C4-2B (cell line): ENCODE results near the gene DST.

Experiments used
- H3K27ac ChIP-seq: fragments of 450-650 bp; 2 replicates; pipeline ENCODE4 v1.5.1; 2017
- ZFX ChIP-seq: fragments of 450-650 bp; IDR thresholded peaks from 2 replicates; pipeline ENCODE4 v1.6.1; 2017
- TF ChIP-seq, protein P1 (sequence below): fragments of 450-650 bp; conservative IDR thresholded peaks from 2 replicates; pipeline ENCODE4 v1.5.1; 2017; ENCODE audit warnings: mild to moderate bottlenecking

Gene DST

DNA sequence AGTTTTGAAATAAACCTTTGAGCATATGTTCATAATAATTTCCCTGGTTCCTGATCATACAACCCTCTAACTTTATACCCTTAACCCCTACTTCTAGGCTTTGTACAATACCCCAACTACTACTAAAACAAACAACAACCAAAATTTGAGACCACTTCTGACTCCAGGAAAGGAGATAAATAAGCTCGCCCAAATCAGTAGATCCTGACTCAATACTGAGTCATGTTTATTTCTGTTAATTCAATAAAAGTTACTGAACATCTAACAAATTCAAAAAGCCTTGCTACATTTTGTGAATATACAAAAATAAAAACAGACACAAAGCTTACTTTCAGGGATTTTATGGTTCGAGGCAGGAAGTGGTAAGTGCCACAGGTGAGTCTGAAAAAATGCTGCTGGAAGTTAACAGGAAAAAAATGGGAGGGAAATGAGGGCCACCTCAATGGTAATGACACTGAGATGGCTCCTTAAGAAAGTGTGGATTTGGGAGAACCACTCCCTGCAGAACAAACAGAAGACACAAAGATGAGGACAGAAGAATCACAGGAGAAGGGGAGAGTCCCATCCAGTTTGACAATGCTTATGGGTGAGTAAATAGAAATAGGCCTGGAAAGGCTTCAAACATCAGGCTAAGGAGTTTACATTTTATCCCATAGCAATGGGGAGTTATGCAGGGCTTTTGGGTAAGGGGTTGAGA lies 63.4 kb downstream of the DST start:
- no peak overlapping the region; the same call in 1 of the 2 replicates for H3K27ac ChIP-seq
- TF ChIP-seq, protein P1, sequence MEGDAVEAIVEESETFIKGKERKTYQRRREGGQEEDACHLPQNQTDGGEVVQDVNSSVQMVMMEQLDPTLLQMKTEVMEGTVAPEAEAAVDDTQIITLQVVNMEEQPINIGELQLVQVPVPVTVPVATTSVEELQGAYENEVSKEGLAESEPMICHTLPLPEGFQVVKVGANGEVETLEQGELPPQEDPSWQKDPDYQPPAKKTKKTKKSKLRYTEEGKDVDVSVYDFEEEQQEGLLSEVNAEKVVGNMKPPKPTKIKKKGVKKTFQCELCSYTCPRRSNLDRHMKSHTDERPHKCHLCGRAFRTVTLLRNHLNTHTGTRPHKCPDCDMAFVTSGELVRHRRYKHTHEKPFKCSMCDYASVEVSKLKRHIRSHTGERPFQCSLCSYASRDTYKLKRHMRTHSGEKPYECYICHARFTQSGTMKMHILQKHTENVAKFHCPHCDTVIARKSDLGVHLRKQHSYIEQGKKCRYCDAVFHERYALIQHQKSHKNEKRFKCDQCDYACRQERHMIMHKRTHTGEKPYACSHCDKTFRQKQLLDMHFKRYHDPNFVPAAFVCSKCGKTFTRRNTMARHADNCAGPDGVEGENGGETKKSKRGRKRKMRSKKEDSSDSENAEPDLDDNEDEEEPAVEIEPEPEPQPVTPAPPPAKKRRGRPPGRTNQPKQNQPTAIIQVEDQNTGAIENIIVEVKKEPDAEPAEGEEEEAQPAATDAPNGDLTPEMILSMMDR: no peak
- TF ChIP-seq ZFX: no peak

DNA sequence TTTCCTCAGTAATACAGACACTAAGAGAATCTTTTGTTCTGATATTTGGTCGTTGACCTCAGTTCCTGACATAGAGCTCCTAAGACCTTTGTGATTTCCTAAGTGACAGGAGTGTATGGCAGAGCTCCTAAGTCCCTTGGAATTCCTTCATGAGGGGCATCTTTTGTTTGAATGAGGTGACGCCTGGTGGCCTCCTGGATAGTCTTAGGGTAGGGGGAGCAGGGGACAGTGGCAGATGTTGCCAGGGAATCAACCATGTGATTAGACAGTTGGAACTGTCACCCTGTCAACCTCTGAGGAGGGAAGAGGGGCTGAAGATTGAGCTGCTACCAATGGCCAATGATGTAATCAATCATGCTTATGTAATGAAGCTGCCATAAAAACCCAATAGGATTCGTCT lies 67.0 kb downstream of the DST start:
- TF ChIP-seq, protein P1: no peak
- TF ChIP-seq ZFX: no peak
- no peak overlapping the region for H3K27ac ChIP-seq

DNA sequence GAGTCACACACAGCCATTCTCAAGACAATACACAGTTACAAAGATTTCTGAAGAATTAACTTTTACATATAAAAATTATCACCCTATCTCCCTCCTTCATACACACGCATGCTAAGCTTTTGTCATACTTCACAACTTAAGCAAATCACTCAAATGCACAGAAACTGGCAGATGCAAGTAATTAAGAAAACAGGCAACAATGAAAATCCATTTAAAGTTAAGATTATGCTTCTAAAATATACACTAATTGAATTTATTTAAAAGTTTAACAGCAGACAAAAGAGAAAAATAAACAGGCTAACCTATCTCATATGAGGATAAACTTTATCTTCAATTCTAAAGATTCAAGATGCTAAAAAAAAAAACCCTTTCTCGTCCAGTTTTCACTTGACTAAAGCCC lies 68.4 kb downstream of the DST start:
- no peak for TF ChIP-seq ZFX
- TF ChIP-seq, protein P1: no peak

DNA sequence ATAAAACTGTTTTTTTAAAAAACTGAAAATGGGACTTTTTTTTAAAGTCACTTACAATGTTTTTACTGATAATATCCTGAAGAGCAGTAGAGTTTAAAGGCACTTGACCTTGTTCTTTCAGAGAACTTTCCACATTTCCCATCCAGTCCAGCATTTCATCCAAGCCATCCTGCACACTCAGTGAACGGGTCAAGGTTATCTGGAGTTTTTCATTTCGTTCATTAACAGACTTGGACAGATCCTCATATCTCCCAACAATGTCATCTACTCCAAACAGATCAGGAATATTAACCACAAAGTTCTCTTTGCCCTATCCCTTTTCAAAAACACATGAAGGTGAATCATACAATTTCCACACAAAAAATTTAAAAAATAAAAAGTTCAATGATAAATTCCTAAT lies 69.1 kb downstream of the DST start:
- H3K27ac ChIP-seq: no peak overlapping the region
- no peak for TF ChIP-seq ZFX

More for the DNA sequence above, 68.4 kb downstream of the DST start:
- H3K27ac ChIP-seq: no peak overlapping the region

DNA sequence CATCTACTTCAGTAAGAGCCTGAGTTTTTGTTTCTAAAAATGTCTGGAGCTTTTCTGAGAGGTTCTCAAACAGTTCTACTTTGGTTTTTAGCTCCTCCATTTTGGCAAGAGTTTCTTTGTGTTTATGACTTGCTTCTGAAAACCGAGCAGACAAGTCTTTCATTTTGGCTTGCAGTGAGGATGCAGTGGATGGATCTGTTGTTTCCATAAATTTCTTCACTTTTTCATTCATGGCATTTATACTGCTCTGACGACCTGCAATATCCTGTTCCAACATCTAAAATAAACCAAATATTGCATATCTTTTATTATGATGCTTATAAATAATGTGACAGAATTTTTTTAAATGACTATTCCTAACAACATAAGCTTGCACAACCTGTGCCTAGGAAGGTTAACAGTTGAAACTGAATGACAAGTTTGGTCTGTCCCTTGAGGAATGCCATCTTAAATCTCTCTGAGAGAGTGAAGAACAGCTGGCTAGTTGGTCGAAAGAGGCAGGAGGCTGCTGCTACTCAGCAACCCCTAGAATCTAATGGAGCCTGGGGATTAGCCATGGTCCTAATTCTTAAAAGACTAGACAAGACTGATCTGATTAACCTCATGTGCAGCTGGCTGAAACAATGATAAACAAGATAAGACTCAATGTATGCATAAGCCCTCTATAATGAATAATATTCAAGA lies 69.8 kb downstream of the DST start:
- H3K27ac ChIP-seq: no peak overlapping the region
- no peak for TF ChIP-seq ZFX
- TF ChIP-seq, protein P1: no peak

DNA sequence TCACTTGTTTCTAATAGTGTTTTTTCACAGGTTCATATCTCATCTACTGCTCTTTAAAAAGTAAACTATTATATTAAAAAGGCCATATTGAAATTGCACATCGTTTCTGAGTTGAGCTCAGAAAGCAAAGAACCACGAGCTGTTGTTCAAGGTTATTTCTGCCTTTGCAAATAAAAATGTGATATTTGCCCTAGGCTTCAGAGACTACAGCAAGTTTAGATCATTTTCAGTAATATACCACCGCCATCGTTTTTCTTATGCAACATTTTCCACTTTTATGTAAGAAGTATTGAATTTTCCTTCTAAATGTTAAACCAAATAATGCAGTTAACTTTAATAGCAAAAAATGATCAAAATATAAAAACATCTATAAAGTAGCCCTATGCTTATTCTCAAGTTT lies 71.1 kb downstream of the DST start:
- no peak for TF ChIP-seq ZFX
- TF ChIP-seq, protein P1: no peak
- H3K27ac ChIP-seq: no peak overlapping the region

DNA sequence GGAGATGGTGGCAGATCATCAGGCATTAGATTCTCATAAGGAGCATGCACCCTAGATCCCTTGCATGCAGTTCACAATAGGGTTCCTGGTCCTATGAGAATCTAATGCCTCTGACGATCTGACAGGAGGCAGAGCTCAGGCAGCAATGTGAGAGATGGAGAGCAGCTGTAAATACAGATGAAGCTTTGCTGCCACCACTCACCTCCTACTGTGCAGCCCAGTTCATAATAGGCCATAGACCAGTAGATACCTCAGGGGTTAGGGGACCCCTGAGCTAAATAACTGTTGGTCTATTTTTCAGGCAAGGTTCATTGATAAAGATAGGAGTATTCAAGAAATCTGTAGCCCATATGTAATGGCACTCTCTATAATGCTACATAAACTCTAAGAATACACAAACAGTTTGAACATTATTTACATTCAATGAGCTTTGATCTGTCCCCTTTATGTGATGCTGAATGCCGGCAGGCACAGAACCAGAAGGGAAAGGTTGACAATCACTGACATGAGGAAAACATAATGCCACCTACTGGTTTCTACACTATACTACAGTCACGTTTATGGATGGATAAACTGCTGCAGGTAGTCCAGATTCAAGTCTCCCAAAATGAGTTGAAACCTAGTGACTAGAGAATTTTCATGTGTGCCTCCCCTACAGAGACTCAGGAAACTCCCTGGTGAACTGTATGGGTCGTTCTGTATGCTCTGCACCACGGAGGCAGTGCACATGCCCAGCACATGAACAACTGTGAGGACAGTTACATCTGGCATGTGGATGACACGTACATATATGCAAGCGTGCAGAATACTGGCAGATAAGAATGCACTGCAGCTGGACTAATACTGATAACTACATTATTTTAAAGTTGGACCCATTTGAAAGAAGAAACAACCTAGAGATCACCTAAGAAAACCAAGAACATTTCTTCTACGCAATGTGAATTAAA lies 72.0 kb downstream of the DST start:
- TF ChIP-seq, protein P1: peak; percentile 80
- TF ChIP-seq ZFX: no peak
- H3K27ac ChIP-seq: no peak overlapping the region
